ENCODE data around the gene COLGALT1.

GRCh38 chr19:17607936-17608335, 52.5 kb downstream of the COLGALT1 start:
- TF ChIP-seq CTCF (IDR thresholded peaks at IDR 0.05; ENCODE audit: insufficient read depth, low read length) (no peak), REST (IDR thresholded peaks at IDR 0.05; ENCODE audit: insufficient replicate concordance, low read depth) (no peak)

All from HL-60 (cell line).